Retina (tissue), 1 donor: ENCODE measurements around the gene BABAM2.
A peak's percentile ranks its signal among the peaks of the same experiment; 100 is the strongest.
"Not testable (repeated sequence)": the region's sequence is repeated elsewhere in the genome, so short reads cannot be mapped to it uniquely, and the experiment has no call there.

Source experiments
- DNase-seq: peaks from one replicate; pipeline ENCODE4 v3.0.0-alpha.2; 2016

BABAM2 gene

DNA sequence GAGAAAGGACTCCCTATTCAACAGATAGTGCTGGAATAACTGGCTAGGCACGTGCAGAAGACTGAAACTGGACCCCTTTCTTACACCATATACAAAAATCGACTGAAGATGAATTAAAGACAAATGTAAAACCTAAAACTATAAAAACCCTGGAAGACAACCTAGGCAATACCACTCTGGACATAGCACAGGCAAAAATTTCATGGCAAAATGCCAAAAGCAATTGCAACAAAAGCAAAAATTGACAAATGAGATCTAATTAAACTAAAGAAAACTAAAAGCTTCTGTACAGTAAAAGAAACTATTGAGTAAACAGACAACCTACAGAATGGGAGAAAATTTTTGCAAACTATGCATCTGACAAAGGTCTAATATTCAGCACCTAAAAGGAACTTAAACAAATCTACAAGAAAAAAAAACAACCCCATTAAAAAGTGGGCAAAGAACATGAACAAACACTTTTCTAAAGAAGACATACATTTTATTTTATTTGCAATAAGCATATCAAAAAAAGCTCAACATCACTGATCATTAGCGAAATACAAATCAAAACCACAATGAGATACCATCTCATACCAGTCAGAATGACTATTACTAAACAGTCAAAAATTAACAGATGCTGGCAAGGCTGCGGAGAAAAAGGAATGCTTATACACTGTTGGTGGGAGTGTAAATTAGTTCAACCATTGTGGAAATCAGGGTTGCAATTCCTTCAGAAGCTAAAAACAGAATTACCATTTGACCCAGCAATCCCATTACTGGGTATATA lies 8.5 kb upstream of the BABAM2 start:
- DNase-seq, result not testable (repeated sequence)

DNA sequence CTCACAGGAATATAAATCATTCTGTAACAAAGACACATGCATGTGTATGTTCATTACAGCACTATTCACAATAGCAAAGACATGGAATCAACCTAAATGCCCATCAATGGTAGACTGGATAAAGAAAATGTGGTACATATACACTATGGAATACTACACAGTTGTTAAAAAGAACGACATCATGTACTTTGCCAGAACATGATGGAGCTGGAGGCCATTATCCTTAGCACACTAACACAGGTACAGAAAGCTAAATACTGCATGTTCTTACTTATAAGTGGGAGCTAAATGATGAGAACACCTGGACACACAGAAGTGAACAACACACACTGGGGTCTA lies 8.0 kb upstream of the BABAM2 start:
- DNase-seq, result not testable (repeated sequence)

DNA sequence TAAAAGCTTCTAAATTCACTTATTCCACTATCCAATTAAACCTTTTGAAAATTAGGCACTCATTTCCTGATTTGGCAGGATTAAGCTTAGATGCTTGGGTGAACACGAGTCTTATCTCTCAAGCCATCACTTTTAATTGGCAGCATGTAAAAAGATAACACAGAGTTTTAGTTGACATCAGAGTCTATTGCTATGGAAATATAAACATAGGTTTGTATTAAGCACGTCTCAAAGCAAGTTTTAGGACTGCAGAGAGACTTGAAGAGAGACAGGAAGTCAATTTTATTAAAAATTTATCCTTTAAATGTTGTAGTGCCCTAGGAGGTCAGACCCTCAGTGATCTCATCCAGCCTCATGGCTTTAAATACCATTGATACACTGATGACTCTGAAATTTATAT lies 5.9 kb upstream of the BABAM2 start:
- DNase-seq, result peak; percentile 4

DNA sequence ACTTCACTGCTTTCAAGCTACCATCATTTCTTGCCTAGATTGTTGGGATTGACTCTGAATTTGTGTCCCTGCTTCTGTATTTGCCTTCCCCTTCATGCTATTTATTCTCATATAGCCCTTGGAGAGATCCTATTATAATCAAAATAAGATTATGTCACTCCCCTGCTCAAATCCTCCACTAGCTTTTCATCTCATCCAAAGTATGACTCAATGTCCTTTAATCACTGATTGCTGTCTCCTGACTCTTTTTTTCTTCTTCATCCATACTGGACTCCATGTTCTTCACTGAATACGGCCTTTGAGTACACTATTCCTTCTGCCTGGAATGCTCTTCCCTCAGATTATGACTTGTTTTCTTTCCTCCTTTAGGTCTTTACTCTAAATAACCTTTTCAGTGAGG lies 5.3 kb upstream of the BABAM2 start:
- no peak for DNase-seq

DNA sequence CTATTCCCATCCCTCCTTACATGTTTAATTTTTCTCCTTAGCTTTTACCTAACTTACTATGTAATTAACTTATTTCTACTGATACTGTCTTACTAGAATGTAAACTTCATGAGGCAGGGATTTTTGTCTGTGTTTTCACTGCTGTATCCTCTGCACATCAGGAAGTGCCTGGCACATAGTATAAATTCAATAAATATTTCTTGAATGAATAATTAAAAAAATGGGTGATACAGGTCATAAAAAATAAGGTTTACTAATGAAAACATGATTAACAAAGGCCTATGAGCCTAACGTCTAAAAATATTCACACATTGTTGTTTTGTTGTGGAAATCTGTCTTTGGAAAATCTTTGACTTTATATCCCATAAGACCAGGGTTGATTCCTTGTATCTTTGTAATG lies 4.9 kb upstream of the BABAM2 start:
- no peak for DNase-seq

DNA sequence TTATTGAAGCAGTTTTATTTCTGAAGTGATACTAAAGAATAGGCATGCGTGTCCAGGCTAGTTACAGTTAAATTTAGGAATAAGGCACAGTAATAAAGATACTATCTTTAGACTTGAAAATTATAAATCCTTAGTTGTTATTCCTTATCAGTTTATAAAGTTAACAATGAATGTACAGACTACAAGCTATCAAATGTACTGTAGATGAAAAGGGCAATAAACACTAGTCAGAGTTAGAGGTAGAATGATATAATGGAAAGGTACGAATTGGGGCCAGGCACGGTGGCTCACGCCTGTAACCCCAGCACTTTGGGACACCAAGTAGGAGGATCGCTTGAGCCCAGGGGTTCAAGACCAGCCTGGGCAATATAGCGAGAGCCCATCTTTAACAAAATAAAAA lies 4.2 kb upstream of the BABAM2 start:
- no peak for DNase-seq

DNA sequence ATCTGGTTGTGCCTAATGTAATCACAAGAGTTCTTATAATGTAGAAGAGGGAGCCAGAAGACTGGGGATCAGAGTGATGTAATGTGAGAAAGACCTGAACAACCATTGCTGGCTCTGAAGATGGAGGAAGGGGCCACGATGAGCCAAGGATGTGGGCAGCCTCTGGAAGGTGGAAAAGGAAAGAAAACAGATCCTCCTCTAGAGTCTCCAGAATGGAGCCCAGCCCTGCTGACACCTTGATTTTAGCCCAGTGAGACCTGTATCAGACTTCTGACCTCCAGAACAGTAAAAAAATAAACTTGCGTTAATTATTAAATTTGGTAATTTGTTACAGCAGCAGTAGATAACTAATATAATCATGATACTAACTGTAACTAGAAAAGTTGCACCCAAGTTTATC lies 3.4 kb upstream of the BABAM2 start:
- DNase-seq, result no peak

DNA sequence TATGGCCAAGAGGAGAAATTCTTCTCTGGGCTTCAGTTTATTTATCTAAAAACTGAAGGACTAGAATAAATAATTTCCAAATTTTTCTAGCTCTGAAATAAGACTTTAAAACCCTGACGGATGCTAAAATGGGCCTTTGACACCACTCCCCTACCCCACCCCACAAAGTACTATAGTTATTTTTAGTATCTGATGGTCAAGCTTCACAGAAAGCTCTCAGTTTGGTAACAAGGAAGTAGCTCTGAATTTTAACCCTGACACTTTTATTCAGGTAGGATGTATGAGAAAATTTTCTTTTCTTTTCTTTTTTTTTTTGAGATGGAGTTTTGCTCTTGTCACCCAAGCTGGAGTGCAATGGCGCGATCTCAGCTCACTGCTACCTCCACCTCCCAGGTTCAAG lies 2.7 kb upstream of the BABAM2 start:
- no peak for DNase-seq

DNA sequence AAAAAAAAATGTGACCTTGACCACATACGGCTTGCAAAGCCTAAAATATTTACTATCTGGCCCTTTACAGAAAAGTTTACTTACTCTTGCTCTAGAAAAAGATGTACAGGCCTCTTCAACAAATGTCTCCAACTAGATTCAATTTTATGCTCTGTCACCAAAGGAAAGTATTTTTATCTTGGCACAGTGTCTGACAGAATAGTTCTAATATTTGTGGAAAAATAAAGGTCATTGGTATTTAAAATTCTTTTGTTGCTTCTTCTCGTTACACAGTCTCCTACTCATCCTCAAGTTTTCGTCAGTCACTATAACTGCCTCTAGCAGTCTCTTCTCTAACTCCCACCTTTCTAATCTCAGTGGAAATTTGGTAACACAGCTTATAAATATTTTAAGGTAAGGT lies 1.7 kb upstream of the BABAM2 start:
- no peak for DNase-seq

DNA sequence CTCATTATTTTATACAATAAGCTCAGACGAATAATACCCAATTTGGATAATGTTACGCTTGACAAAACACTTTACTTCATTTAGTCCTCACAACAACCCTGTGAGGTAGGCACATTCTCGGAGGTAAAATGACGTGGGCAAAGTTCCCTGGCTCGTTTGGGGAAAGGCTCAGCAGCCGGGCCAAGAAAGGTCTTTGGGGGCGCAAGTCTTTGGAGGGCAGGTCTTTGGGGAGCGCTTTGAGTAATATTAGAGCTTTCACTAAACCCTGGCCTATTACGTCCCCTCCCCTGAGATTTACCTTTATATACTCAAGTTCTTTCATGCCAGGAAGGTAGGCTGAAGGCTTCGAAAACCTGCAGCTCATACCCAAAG lies 769 bp upstream of the BABAM2 start:
- no peak for DNase-seq

DNA sequence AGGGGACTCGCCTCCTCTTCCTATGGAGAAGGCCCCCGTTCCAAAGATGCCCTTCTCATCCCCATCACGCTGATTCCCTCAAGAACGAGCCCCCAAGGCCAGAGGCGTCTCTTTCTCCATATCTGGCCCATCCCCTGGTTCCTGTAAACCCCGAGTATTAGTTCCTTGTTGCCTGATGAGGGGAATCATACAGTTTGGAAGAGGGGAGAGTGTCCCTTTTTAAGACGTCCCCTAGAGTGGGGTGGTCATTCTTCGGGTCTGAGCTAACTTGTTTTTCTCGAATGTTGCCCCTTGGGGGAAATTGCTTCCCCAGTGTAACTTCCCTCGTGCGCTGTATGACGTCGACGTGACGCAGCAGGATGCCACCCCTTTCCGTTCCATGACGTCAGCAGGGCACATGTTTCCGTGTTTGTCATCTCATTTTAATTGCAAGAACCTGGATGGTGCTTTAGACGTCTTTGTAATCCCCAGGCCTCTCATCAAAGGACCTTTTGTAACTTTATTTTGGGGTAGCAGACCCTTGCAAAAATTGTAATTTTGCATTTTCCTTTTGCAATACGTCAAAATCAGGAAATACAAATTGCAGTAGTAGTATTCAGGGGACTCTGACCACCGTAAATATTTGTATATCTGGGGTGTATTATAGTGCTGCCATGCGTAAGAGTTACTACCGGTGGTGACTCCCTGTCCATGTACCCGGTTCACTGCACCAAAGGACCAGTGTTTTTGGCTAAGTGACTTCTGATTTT lies 569 bp downstream of the BABAM2 start:
- DNase-seq, result no peak

DNA sequence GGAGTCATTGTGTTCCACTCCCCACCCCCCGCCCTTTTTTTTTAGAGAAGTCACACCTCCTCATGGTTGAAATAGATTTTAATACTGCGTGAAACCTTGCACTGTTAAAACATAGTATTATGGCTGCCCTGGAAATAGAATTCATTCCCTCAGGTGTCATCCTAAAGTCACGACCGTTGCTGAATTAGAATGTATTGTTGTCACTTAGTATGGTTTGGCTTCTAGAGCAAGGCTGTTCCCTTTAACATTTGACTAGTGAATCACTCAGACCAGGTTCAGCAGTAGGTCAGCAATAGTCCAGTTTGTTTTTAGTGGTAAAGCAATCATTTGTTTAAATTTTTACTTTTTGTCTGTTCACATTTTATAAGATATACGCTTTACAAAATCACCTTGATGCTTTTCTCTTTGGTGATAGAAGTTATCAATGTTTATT lies 1.2 kb downstream of the BABAM2 start:
- no peak for DNase-seq

DNA sequence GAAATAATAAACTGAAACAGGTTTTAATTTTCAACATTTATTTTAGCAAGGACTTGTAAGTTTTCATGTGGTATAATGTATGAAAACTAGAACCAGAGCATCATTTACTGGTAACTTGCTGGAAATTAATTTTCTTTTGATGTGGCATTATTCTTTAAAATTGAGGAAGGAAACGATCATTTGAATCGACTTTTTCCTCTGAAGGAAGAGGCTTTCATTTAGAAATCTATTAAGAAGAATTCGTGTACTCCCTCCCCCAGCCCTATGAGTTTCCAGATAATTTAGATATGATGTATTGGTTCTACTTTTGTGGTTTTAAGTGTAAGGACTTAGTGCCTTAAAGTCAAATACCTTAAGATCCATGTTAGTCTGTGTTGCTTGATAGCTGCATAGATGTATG lies 2.5 kb downstream of the BABAM2 start:
- DNase-seq, result no peak

DNA sequence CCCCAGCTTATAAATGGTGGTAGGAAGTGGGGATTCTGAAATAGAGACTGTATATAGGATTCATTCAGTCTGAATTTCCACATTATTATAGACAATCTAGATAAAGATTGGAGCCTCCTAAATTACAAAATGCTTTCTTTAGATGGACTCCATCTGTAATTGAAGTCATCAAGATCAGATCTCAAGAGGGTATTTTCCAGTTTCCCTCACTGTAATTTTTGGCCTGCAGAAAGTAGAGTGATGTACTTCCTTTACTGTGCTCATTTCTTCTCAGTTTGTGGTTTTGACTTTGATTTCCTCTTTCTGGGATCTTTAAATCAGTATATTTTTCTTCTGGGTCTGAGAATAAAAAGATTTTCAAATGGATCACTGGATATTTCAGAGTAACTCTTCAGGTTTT lies 7.2 kb downstream of the BABAM2 start:
- no peak for DNase-seq

DNA sequence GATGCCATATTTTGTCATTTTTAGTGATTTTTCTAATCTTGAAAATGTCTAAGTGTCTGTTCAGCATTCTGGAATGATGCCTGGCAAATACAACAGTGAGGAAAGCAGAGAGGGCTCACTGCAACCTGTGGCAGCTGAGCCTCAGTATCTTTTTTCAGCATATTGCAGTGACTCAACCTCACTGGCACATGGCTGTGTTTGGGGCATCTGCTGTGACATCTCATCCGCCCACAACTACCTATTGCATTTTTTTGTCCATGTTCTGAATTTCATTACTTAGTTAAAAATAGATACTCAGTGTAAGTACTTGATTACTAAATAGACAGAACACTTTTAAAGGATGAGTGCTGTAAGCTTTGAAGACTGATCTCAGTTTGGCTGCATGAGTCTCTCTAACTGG lies 10.7 kb downstream of the BABAM2 start:
- DNase-seq, result no peak

DNA sequence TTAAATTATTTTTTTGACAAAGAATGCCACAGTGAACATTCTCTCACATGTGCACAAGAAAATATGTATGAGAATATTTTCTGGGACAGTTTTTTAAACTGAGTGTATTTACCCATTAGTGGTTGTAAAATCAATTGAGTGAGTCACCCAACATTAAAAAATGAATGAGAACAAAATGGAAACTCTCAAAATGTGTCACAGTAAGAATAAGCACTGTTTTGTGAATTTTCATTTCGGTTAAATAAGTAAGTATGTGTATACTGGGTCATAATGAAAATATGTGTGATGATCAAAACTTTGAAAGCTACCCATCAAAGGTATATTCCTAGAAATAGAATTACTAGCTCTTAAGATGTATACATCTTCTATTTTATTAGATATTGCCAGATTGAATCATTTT lies 11.6 kb downstream of the BABAM2 start:
- DNase-seq, result no peak

DNA sequence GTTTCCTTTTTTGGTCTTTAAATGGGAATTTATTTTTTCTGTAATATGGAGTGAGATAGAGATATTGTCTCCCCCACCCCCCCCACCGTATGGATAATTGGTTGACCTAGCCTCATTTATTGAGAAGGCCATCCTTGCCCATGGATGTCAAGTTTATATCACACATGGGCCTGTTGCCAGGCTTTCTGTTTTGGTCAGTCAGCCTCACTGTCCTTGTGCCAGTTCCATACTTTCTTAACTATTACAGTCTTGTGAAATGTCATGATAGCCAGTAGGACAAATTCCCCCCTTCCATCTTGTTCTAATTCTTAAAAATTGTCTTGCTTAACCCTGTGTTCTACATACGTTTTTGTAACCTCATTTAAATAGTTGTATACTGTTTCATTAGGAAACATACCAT lies 12.5 kb downstream of the BABAM2 start:
- no peak for DNase-seq

DNA sequence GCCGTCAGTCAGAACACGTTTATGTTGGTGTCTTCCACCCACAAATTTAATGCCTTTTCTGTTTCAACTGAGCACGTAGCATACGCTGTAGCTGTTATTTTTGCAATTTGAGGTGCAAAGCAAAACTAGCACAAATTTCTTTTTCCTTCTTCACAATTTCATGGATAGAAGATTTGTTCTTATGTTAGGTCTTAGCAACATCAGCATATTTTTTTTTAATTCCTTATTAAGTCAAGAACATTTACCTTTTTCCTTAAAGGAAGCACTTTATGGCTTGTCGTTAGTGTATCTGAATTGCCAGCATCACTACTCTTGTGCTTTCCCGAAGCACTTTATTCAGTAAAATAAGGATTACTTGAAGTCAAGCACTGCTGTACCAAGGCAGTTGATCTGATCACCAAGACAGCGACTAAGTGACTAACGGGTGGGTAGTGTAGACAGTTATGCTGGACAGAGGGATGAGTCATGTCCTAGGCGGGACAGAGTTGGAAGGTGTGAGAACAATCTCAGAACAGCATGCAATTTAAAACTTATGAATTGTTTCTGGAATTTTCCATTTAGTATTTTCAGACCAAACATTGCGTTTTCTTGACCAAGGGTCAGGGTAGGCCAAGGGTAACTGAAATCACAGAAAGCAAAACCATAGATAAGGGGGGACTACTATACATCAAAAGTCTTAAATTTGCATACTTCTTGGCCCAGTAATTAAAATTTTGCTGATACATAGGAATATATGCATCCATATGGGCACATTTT lies 13.3 kb downstream of the BABAM2 start:
- no peak for DNase-seq

DNA sequence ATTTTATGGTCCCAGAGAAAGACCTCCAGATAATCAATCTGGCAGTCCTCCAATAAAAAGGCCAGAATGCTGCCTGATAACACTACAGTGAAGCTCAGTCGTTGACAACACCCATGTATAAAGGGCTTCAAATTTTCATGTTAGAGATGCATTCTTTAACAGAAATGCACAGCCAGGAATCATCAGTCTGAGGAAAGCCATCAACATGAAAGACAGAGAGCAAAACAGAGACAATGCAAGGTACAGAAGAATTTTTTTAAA lies 13.8 kb downstream of the BABAM2 start:
- no peak for DNase-seq

DNA sequence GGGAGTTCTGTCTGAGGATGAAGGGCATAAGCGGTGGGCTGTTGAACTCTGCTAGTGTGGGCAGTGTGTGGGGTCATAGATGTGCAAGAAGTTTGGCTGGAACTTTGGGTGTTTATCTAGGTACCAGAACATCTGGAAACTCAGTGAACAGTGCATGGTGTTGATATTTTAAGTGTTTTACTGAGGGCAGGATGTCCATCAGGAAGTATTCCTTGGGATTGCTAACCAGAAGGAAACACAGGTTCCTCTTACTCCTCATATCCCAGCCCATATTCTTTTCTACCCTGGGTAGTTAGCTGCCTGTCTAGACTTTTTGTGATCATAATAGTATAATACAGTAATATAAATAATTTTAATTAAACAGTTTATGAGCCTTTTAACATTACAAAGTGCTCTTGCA lies 15.5 kb downstream of the BABAM2 start:
- no peak for DNase-seq

DNA sequence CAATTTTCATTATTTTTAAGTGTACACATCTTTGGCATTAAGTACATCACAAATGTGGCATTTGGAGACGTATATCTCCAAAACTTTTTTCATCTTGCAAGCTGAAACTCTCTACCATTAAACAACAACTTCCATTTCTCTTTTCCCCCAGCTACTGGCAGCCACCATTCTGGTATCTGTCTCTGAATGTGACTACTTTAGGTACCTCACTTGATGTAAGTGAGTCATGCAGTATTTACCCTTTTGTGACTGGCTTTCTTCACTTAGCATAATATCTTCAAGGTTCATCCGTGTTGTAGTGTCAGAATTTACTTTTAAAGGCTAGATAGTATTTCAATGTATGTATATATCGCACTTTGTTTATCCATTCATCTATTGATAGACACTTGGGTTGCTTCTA lies 17.0 kb downstream of the BABAM2 start:
- DNase-seq, result no peak

DNA sequence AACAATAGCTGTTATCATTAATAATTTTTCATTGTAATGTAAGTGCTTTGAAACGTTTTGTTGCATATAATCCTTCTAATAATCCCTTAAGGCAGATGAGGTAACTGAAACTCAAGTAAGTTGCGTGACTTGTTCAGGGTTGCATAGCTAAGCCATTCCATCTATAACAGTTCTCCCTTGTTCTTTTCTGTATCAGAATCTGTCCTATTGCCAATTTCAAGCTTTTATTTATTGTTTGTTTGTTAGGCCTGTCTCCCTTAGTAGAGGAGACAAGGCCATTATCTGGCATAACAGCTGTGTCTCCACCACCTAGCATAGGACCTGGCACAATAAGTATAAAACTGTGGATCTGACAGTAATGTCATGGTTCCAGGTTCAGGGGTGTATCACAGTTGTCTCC lies 19.4 kb downstream of the BABAM2 start:
- DNase-seq, result no peak

DNA sequence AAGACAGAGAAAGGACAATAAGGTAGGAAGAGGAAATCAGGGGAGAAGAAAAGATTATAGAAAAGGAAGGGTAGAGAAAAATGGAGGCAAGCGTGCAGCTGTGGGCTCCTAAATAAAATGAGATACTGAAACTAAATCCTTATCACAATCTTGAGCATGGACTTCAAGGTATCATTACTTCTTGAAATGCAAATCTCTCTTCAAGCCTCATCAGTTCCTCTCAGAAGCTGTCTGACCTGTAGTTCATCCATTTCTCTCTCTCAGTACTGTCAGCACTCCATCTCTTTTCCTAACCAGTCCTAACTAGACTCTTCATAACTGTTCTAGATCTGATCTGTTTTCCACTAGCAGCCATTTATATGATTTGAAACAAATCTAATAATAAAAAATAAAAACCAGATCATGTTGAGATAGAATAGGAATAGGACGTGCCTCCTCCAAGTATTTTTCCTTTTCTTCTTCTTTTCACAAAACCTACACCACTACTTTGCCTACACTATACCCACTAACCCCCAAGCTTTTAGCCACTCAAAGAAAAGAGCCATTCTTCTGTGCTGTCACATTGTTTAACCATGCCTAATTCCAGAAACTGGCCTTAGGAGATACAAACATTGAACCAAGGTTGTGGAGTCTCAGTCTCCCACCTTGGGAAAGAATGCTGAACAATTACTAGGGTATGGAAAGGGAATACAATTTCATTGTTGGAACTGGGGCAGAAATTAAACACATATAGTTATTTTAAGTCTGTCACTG lies 21.1 kb downstream of the BABAM2 start:
- DNase-seq, result no peak

DNA sequence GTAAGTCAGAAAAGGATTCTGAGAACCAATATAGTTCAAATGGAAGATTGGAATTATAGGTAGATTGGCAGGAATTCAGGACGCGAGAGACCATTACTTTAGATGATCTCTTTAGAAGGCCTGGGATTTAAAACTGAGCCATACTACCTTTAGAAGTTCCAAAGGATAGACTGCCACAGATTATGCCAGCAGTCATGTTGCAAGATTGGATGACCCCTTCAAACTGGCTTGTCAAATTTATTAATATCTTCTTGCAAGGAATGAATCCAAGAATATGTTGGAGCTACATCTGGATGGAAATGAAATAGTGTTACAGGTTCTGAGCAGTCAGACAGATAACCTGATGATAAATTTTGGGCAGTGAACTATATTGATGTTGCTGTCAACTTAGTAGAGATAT lies 22.0 kb downstream of the BABAM2 start:
- DNase-seq, result no peak
